B cell (primary cell): ENCODE data around the gene MAF. TPM values are rescaled to one million over a fixed set of nuclear protein-coding genes. Genes with fewer than 3 reads are reported as not detected.

Experiments used
- ATAC-seq: fragments of 200-7000 bp; cut with Tn5 transposase; one replicate; pipeline ENCODE4 v1.10.0; 2021; ENCODE audit warnings: low read depth, mild to moderate bottlenecking, moderate number of reproducible peaks, moderate library complexity
- CTCF ChIA-PET: fragments of 350-600 bp; sonication (Branson Sonifier 250); formaldehyde crosslinking; loops from one replicate; lab custom pipeline; 2021; ENCODE audit warnings: antibody characterized with exemption, inconsistent platforms; lab: Charles Lee
- POLR2A ChIA-PET: fragments of 350-600 bp; sonication (Branson Sonifier 250); formaldehyde crosslinking; loops from one replicate; lab custom pipeline; 2021; ENCODE audit warnings: antibody characterized with exemption; lab: Charles Lee
- DNase-seq: peaks from one replicate; pipeline ENCODE4 v3.0.0; 2013
- H2AFZ ChIP-seq: 2 replicates; pipeline ENCODE4 v1.6.1; 2012; ENCODE audit warnings: mild to moderate bottlenecking, low read depth, low read length; ENCODE audit not compliant: insufficient read depth, poor library complexity, severe bottlenecking
- H3K27ac ChIP-seq, 2 donors: 1 replicate in 1 of 2; 2 replicates in 1 of 2; pipeline ENCODE4 v1.5.1; 2012 to 2013; ENCODE audit warnings: low read length in 2 of 2, mild to moderate bottlenecking in 2 of 2, moderate library complexity in 1 of 2
- H3K27me3 ChIP-seq, 4 experiments: fragments of 200-600 bp in 1 of 4; sonication (generic) in 1 of 4; replicated peaks in 1 of 4; 1 replicate in 2 of 4; 2 replicates in 2 of 4; pipeline versions ENCODE4 v1.6.1 to v1.7.0; 2013 to 2016; ENCODE audit warnings: low read length in 3 of 4, mild to moderate bottlenecking in 2 of 4, mixed read lengths in 1 of 4, moderate library complexity in 1 of 4; ENCODE audit not compliant: insufficient read depth in 4 of 4, control insufficient read depth in 3 of 4; ENCODE audit errors: control extremely low read depth in 1 of 4
- H3K36me3 ChIP-seq, 2 experiments: replicated peaks in 1 of 2; 1 replicate in 1 of 2; 2 replicates in 1 of 2; pipeline versions ENCODE4 v1.6.1 to v1.7.1; 2013; ENCODE audit warnings: low read length in 1 of 2; ENCODE audit not compliant: insufficient read depth in 2 of 2, control insufficient read depth in 1 of 2; ENCODE audit errors: control extremely low read depth in 1 of 2, extremely low read depth in 1 of 2
- H3K4me1 ChIP-seq, 2 donors: fragments of 200-600 bp in 1 of 2; sonication (generic) in 1 of 2; 1 replicate in 1 of 2; 2 replicates in 1 of 2; pipeline versions ENCODE4 v1.5.1 to v1.6.1; 2013 to 2017; ENCODE audit warnings: low read length in 2 of 2; ENCODE audit not compliant: control insufficient read depth in 2 of 2, insufficient read depth in 2 of 2
- H3K4me2 ChIP-seq: replicated peaks from 2 replicates; pipeline ENCODE3; 2012; ENCODE audit warnings: mild to moderate bottlenecking, low read depth, low read length; ENCODE audit not compliant: poor library complexity, severe bottlenecking
- H3K4me3 ChIP-seq, 5 experiments: fragments of 200-600 bp in 1 of 5; sonication (generic) in 1 of 5; 1 replicate in 3 of 5; 2 replicates in 2 of 5; pipeline versions ENCODE4 v1.5.1 to v1.7.0; 2011 to 2016; ENCODE audit warnings: low read length in 4 of 5, mild to moderate bottlenecking in 4 of 5, low read depth in 2 of 5, control low read depth in 1 of 5, moderate library complexity in 1 of 5; ENCODE audit not compliant: insufficient read depth in 1 of 5; ENCODE audit errors: control extremely low read depth in 1 of 5, extremely low read depth in 1 of 5
- H3K79me2 ChIP-seq: fragments of 200-600 bp; sonication (generic); one replicate; pipeline ENCODE4 v1.6.0; 2016; ENCODE audit warnings: low read length; ENCODE audit not compliant: control insufficient read depth, insufficient read depth
- H3K9ac ChIP-seq: fragments of 200-600 bp; sonication (generic); 2 replicates; pipeline ENCODE4 v1.6.1; 2017; ENCODE audit warnings: mild to moderate bottlenecking, low read length, moderate library complexity
- H3K9me3 ChIP-seq, 3 donors: one replicate each; pipeline versions ENCODE4 v1.6.1 to v1.7.1; 2013; ENCODE audit warnings: low read length in 2 of 3; ENCODE audit not compliant: control insufficient read depth in 2 of 3, insufficient read depth in 1 of 3; ENCODE audit errors: control extremely low read depth in 1 of 3
- H4K20me1 ChIP-seq: 2 replicates; pipeline ENCODE4 v1.6.0; 2012; ENCODE audit warnings: mild to moderate bottlenecking, low read length; ENCODE audit not compliant: insufficient read depth, control insufficient read depth, poor library complexity, severe bottlenecking
- H3K27ac Mint-ChIP-seq: one replicate; pipeline ENCODE4 v1.8.0; 2021; ENCODE audit warnings: mixed read lengths
- H3K27me3 Mint-ChIP-seq: one replicate; pipeline ENCODE4 v1.8.0; 2021; ENCODE audit warnings: mixed read lengths
- H3K4me1 Mint-ChIP-seq: one replicate; pipeline ENCODE4 v1.8.0; 2021; ENCODE audit warnings: mixed read lengths
- H3K4me3 Mint-ChIP-seq: one replicate; pipeline ENCODE4 v1.8.0; 2021; ENCODE audit warnings: mixed read lengths
- H3K9me3 Mint-ChIP-seq: one replicate; pipeline ENCODE4 v1.8.0; 2022; ENCODE audit warnings: mixed read lengths; ENCODE audit not compliant: insufficient read depth
- EZH2 ChIP-seq: IDR thresholded peaks from 2 replicates; pipeline ENCODE4 v1.6.1; 2012; ENCODE audit warnings: borderline replicate concordance, low read depth, mild to moderate bottlenecking, moderate library complexity, low read length; ENCODE audit not compliant: insufficient read depth, poor library complexity, severe bottlenecking
- WGBS: methylation state at CpG from one replicate; pipeline ENCODE4 v1.1.5; 2013; ENCODE audit warnings: missing lambda C conversion rate; ENCODE audit not compliant: insufficient coverage; 5-methylcytosine and 5-hydroxymethylcytosine counted together
- intact Hi-C: fragments of 100-400 bp; cut with micrococcal nuclease; formaldehyde crosslinking; loops from one replicate; pipeline ENCODE4 v1.10.0; 2022
- polyA plus RNA-seq: library from polyadenylated mRNA; depleted of rRNA; stranded (reverse); fragments of >200 nt; gene quantifications from 2 replicates; pipeline ENCODE4 v1.2.3, GENCODE V29; 2012
- total RNA-seq, 2 donors: library from RNA; stranded (reverse); fragments of 120-200 nt in 1 of 2; gene quantifications; 1 replicate in 1 of 2; 2 replicates in 1 of 2; pipeline versions ENCODE4 v1.2.3 to v1.2.4, GENCODE V29; 2013 to 2022
- TF ChIP-seq, protein P1 (sequence below): fragments of 200-600 bp; IDR thresholded peaks from one replicate; pipeline ENCODE4 v1.8.0; 2022; ENCODE audit warnings: antibody characterized with exemption, mild to moderate bottlenecking

Gene MAF
- total and polyA plus RNA-seq, 2 donors (not counting 1 experiment from before 2014, with no cell fraction given) = 0.30 to 0.49 TPM

DNA sequence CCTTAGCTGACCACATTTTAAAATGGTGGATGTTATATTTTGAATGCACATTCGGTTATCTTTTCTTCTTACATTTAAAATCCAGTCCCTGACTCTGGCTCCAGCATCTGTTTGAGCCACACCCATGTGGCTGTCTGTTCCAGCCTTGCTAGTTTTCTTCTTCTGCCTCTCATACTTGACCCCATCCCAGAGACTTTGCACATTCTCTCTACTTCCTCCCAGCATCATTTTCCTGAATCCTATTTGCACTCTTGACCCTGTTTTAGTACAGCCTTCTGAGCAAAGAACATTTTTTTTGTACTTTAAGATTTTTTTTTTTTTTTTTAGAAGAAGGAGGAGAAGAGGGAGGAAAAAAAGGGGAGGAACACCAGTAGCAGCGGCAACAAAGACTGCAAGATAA is 23.3 kb upstream of the MAF start:
- Histone ChIP-seq H3K9ac (no peak overlapping the region), H3K36me3 (no peaks in the 10 kb centered on the region), H3K9me3 (no peaks in the 10 kb centered on the region), H3K4me2 (no peak overlapping the region), H4K20me1 (no peaks in the 10 kb centered on the region), H3K27me3 (peaks cover 0 to 6% (median 2%) of the 10 kb centered on the region in 4 experiments), H3K4me1 (no peaks in the 10 kb centered on the region), H3K27ac (no peak overlapping the region), H2AFZ (no peak overlapping the region), H3K79me2 (no peaks in the 10 kb centered on the region), H3K4me3 (no peak overlapping the region)
- intact Hi-C loops = no loop called here
- Mint-ChIP-seq H3K9me3 (no peaks in the 10 kb centered on the region), H3K4me3 (no peak overlapping the region), H3K27me3 (peaks cover 28% of the 10 kb centered on the region), H3K27ac (no peak overlapping the region), H3K4me1 (no peaks in the 10 kb centered on the region)
- ChIA-PET POLR2A (no interaction called here), CTCF (no interaction called here)
- TF ChIP-seq, protein P1, sequence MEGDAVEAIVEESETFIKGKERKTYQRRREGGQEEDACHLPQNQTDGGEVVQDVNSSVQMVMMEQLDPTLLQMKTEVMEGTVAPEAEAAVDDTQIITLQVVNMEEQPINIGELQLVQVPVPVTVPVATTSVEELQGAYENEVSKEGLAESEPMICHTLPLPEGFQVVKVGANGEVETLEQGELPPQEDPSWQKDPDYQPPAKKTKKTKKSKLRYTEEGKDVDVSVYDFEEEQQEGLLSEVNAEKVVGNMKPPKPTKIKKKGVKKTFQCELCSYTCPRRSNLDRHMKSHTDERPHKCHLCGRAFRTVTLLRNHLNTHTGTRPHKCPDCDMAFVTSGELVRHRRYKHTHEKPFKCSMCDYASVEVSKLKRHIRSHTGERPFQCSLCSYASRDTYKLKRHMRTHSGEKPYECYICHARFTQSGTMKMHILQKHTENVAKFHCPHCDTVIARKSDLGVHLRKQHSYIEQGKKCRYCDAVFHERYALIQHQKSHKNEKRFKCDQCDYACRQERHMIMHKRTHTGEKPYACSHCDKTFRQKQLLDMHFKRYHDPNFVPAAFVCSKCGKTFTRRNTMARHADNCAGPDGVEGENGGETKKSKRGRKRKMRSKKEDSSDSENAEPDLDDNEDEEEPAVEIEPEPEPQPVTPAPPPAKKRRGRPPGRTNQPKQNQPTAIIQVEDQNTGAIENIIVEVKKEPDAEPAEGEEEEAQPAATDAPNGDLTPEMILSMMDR = no peak
- no peak for TF ChIP-seq EZH2
- WGBS = 100% methylated on average over 1 of the region's 2 CpGs
- ATAC-seq (no peak), DNase-seq (no peak)

DNA sequence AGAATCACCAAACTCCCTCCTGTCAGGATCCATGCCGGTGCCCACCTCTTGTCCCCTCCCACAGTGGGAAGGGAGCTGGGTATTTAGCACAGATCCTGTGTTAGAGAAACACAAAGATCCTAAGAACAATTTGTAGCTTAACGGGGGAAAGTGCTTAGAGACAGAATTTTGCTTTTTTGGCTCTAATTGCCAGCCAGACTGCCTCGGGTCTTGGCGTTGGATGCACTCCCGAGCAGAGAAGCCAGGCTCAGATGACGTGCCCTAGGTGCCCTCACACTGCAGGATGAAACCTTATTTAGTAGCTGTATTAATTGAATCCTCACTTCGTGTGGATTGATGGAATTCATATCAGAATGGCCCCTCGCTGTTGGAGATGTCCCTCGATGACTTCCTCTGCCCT is 22.5 kb upstream of the MAF start:
- no peaks in the 10 kb centered on the region for H3K9me3 ChIP-seq
- POLR2A ChIA-PET = no interaction called here
- Mint-ChIP-seq H3K9me3 (no peaks in the 10 kb centered on the region), H3K27me3 (peaks cover 25% of the 10 kb centered on the region), H3K4me3 (no peak overlapping the region), H3K4me1 (no peaks in the 10 kb centered on the region), H3K27ac (no peak overlapping the region)
- H3K4me1 ChIP-seq = no peaks in the 10 kb centered on the region
- H2AFZ ChIP-seq = no peak overlapping the region
- H3K4me3 ChIP-seq = no peak overlapping the region
- no peaks in the 10 kb centered on the region for H3K36me3 ChIP-seq
- no peak for TF ChIP-seq EZH2
- TF ChIP-seq, protein P1 = no peak
- DNase-seq (no peak), ATAC-seq (no peak)
- H3K27ac ChIP-seq = no peak overlapping the region
- CTCF ChIA-PET = no interaction called here
- no peak overlapping the region for H3K4me2 ChIP-seq
- H4K20me1 ChIP-seq = no peaks in the 10 kb centered on the region
- 94% methylated on average over 5 of the region's 9 CpGs for WGBS
- intact Hi-C loops = no loop called here
- no peak overlapping the region for H3K9ac ChIP-seq
- H3K79me2 ChIP-seq = no peaks in the 10 kb centered on the region
- peaks cover 0 to 6% (median 2%) of the 10 kb centered on the region in 4 experiments for H3K27me3 ChIP-seq
